Duodenal mucosa (tissue), 2 donors: ENCODE data around the gene GPATCH2.

ENCODE experiments used
- H3K27ac ChIP-seq: one replicate; pipeline ENCODE4 v1.7.0; 2013; ENCODE audit warnings: low read depth, low read length
- H3K27me3 ChIP-seq, 2 donors: one replicate each; pipeline ENCODE4 v1.7.0; 2013; ENCODE audit warnings: low read length in 2 of 2, control low read depth in 1 of 2; ENCODE audit not compliant: insufficient read depth in 2 of 2, control insufficient read depth in 1 of 2
- H3K36me3 ChIP-seq, 2 donors: one replicate each; pipeline ENCODE4 v1.7.0; 2013; ENCODE audit warnings: low read length in 2 of 2, control low read depth in 1 of 2; ENCODE audit not compliant: insufficient read depth in 2 of 2, control insufficient read depth in 1 of 2
- H3K4me1 ChIP-seq, 2 donors: one replicate each; pipeline ENCODE4 v1.7.0; 2013; ENCODE audit warnings: low read length in 2 of 2, control low read depth in 1 of 2; ENCODE audit not compliant: insufficient read depth in 2 of 2, control insufficient read depth in 1 of 2
- H3K4me3 ChIP-seq, 2 donors: one replicate each; pipeline ENCODE4 v1.7.0; 2013; ENCODE audit warnings: low read length in 2 of 2, low read depth in 1 of 2
- H3K9ac ChIP-seq, 2 donors: one replicate each; pipeline ENCODE4 v1.7.0; 2013; ENCODE audit warnings: low read length in 2 of 2, low read depth in 1 of 2
- H3K9me3 ChIP-seq, 2 donors: one replicate each; pipeline ENCODE4 v1.7.0; 2013; ENCODE audit warnings: low read length in 2 of 2, control low read depth in 1 of 2; ENCODE audit not compliant: control insufficient read depth in 1 of 2

GPATCH2 gene

GRCh38 chr1:217627431-217627830 is 3.5 kb downstream of the GPATCH2 start:
- Histone ChIP-seq H3K9me3 (no peaks in the 10 kb centered on the region), H3K4me3 (no peak overlapping the region), H3K27me3 (no peaks in the 10 kb centered on the region), H3K27ac (no peak overlapping the region), H3K4me1 (peaks cover 11 to 29% of the 10 kb centered on the region in 2 donors), H3K9ac (no peak overlapping the region), H3K36me3 (no peaks in the 10 kb centered on the region)

GRCh38 chr1:217626321-217626720 is 4.6 kb downstream of the GPATCH2 start:
- Histone ChIP-seq H3K27ac (no peak overlapping the region), H3K9ac (no peak overlapping the region), H3K9me3 (no peaks in the 10 kb centered on the region), H3K4me3 (no peak overlapping the region), H3K36me3 (no peaks in the 10 kb centered on the region), H3K27me3 (no peaks in the 10 kb centered on the region), H3K4me1 (peaks cover 11 to 26% of the 10 kb centered on the region in 2 donors)

- no peaks in the 10 kb centered on the region for H3K27me3 ChIP-seq
- peaks cover 3 to 11% of the 10 kb centered on the region in 2 donors for H3K36me3 ChIP-seq
These were observed 8.8 kb downstream of the GPATCH2 start for GRCh38 chr1:217622042-217622441.

GRCh38 chr1:217620814-217621213 is 10.1 kb downstream of the GPATCH2 start:
- no peaks in the 10 kb centered on the region for H3K9me3 ChIP-seq
- H3K4me1 ChIP-seq: no peaks in the 10 kb centered on the region
- no peak overlapping the region for H3K9ac ChIP-seq
- H3K27ac ChIP-seq: no peak overlapping the region
- peaks cover 3 to 11% of the 10 kb centered on the region in 2 donors for H3K36me3 ChIP-seq
- H3K4me3 ChIP-seq: no peak overlapping the region
- H3K27me3 ChIP-seq: no peaks in the 10 kb centered on the region

More at GRCh38 chr1:217622042-217622441, 8.8 kb downstream of the GPATCH2 start:
- H3K4me3 ChIP-seq: no peak overlapping the region
- no peak overlapping the region for H3K9ac ChIP-seq
- H3K9me3 ChIP-seq: no peaks in the 10 kb centered on the region
- H3K4me1 ChIP-seq: no peaks in the 10 kb centered on the region
- H3K27ac ChIP-seq: no peak overlapping the region

GRCh38 chr1:217617126-217617525 is 13.8 kb downstream of the GPATCH2 start:
- no peak overlapping the region for H3K27ac ChIP-seq
- no peaks in the 10 kb centered on the region for H3K9me3 ChIP-seq
- H3K4me3 ChIP-seq: no peak overlapping the region
- H3K4me1 ChIP-seq: no peaks in the 10 kb centered on the region
- no peaks in the 10 kb centered on the region for H3K27me3 ChIP-seq
- peaks cover 3 to 11% of the 10 kb centered on the region in 2 donors for H3K36me3 ChIP-seq
- H3K9ac ChIP-seq: no peak overlapping the region

- Histone ChIP-seq H3K36me3 (peaks cover 0 to 11% of the 10 kb centered on the region in 2 donors), H3K27ac (no peak overlapping the region), H3K9me3 (no peaks in the 10 kb centered on the region), H3K4me3 (no peak overlapping the region), H3K27me3 (no peaks in the 10 kb centered on the region), H3K9ac (no peak overlapping the region), H3K4me1 (no peaks in the 10 kb centered on the region)
These were observed 16.6 kb downstream of the GPATCH2 start for GRCh38 chr1:217614200-217614712.

GRCh38 chr1:217605390-217605789 is 25.5 kb downstream of the GPATCH2 start:
- no peak overlapping the region for H3K27ac ChIP-seq
- no peaks in the 10 kb centered on the region for H3K27me3 ChIP-seq
- H3K36me3 ChIP-seq: peaks cover 0 to 15% of the 10 kb centered on the region in 2 donors
- H3K9me3 ChIP-seq: no peaks in the 10 kb centered on the region
- H3K4me3 ChIP-seq: no peak overlapping the region
- H3K4me1 ChIP-seq: no peaks in the 10 kb centered on the region
- H3K9ac ChIP-seq: no peak overlapping the region

- H3K4me1 ChIP-seq: no peaks in the 10 kb centered on the region
- no peak overlapping the region for H3K4me3 ChIP-seq
- no peak overlapping the region for H3K27ac ChIP-seq
These were observed 28.5 kb downstream of the GPATCH2 start for GRCh38 chr1:217602380-217602779.

GRCh38 chr1:217599154-217599553 is 31.7 kb downstream of the GPATCH2 start:
- Histone ChIP-seq H3K9ac (no peak overlapping the region), H3K4me1 (no peaks in the 10 kb centered on the region), H3K27ac (no peak overlapping the region), H3K4me3 (no peak overlapping the region), H3K27me3 (no peaks in the 10 kb centered on the region), H3K36me3 (peaks cover 0 to 4% of the 10 kb centered on the region in 2 donors), H3K9me3 (no peaks in the 10 kb centered on the region)

More at GRCh38 chr1:217602380-217602779, 28.5 kb downstream of the GPATCH2 start:
- Histone ChIP-seq H3K9ac (no peak overlapping the region), H3K9me3 (no peaks in the 10 kb centered on the region), H3K36me3 (peaks cover 4% of the 10 kb centered on the region in 2 donors), H3K27me3 (no peaks in the 10 kb centered on the region)

GRCh38 chr1:217590598-217590997 is 40.3 kb downstream of the GPATCH2 start:
- Histone ChIP-seq H3K4me1 (peaks cover 0 to 10% of the 10 kb centered on the region in 2 donors), H3K4me3 (no peak overlapping the region), H3K9me3 (no peaks in the 10 kb centered on the region), H3K27me3 (no peaks in the 10 kb centered on the region), H3K36me3 (no peaks in the 10 kb centered on the region), H3K27ac (no peak overlapping the region), H3K9ac (no peak overlapping the region)

- H3K9me3 ChIP-seq: no peaks in the 10 kb centered on the region
- no peak overlapping the region for H3K27ac ChIP-seq
- no peak overlapping the region for H3K4me3 ChIP-seq
- no peaks in the 10 kb centered on the region for H3K36me3 ChIP-seq
- H3K27me3 ChIP-seq: no peaks in the 10 kb centered on the region
- no peak overlapping the region for H3K9ac ChIP-seq
- H3K4me1 ChIP-seq: peaks cover 0 to 10% of the 10 kb centered on the region in 2 donors
These were observed 44.3 kb downstream of the GPATCH2 start for GRCh38 chr1:217586586-217586985.
